Measurements from ENCODE around the gene FLYWCH1. TPM values are rescaled to one million over a fixed set of nuclear protein-coding genes. Genes with fewer than 3 reads are reported as not detected.

The FLYWCH1 gene
- total RNA-seq, 1 experiment from 2014 or later = 12.5 TPM

GRCh38 chr16:2937170-2937569, 25.4 kb downstream of the FLYWCH1 start:
- Histone ChIP-seq H3K18ac (ENCODE audit: insufficient read length, low read depth, low read length) (no peak overlapping the region), H2BK12ac (ENCODE audit: insufficient read length, low read depth, low read length) (no peak overlapping the region), H3K9ac (ENCODE audit: extremely low read depth, insufficient read length, low read length) (no peak overlapping the region), H2AK5ac (ENCODE audit: insufficient read length, low read length) (no peak overlapping the region), H4K5ac (ENCODE audit: insufficient read length, low read depth, low read length) (no peak overlapping the region), H3K4ac (ENCODE audit: low read depth, low read length) (no peak overlapping the region), H3K23me2 (ENCODE audit: insufficient read length, low read depth, low read length, poor library complexity, severe bottlenecking) (no peaks in the 10 kb centered on the region), H2AFZ (ENCODE audit: low read length) (no peak overlapping the region), H3K14ac (ENCODE audit: insufficient read depth, low read length) (no peak overlapping the region), H2BK120ac (ENCODE audit: low read depth, low read length, poor library complexity, severe bottlenecking) (no peak overlapping the region), H3K4me1 (ENCODE audit: insufficient read depth, low read length) (no peaks in the 10 kb centered on the region), H2BK20ac (ENCODE audit: low read depth, low read length, poor library complexity, severe bottlenecking) (no peak overlapping the region), H3K56ac (ENCODE audit: insufficient read length, low read depth, low read length) (no peak overlapping the region), H4K8ac (replicated peaks; ENCODE audit: insufficient read length, low read depth, low read length) (no peak overlapping the region), H2BK5ac (ENCODE audit: insufficient read length, low read length) (no peak overlapping the region), H4K91ac (ENCODE audit: insufficient read length, low read depth, low read length) (no peak overlapping the region), H3K79me1 (ENCODE audit: insufficient read depth, low read depth, low read length, poor library complexity, severe bottlenecking) (no peaks in the 10 kb centered on the region), H3T11ph (ENCODE audit: low read length) (no peak overlapping the region), H3K9me3 (ENCODE audit: control insufficient read depth, low read depth, low read length) (no peaks in the 10 kb centered on the region), H3K23ac (ENCODE audit: insufficient read length, low read depth, low read length) (no peak overlapping the region), H3K27me3 (ENCODE audit: insufficient read depth, low read length) (no peaks in the 10 kb centered on the region), H3K4me2 (ENCODE audit: insufficient read depth, insufficient read length, low read length) (no peak overlapping the region), H3K79me2 (ENCODE audit: insufficient read depth, low read length) (no peaks in the 10 kb centered on the region), H4K20me1 (ENCODE audit: control insufficient read depth, insufficient read depth, insufficient read length) (no peaks in the 10 kb centered on the region), H3K27ac (ENCODE audit: insufficient read length, low read depth, low read length) (no peak overlapping the region), H2BK15ac (ENCODE audit: low read depth, low read length) (no peak overlapping the region)
- DNase-seq = no peak
- Mint-ChIP-seq H3K4me3 (no peak overlapping the region), H3K9me3 (no peaks in the 10 kb centered on the region), H3K36me3 (ENCODE audit: insufficient read depth in 1 of 3, low read depth in 3 of 3) (peaks cover 10 to 26% (median 22%) of the 10 kb centered on the region in 3 experiments), H3K27me3 (ENCODE audit: low read depth) (no peaks in the 10 kb centered on the region), H3K27ac (no peak overlapping the region), H3K4me1 (no peaks in the 10 kb centered on the region)
- TF ChIP-seq CTCF (conservative IDR thresholded peaks at IDR 0.05) = no peak
- no CpG with 5 or more reads among the region's 24 CpGs for WGBS (ENCODE audit: extremely low coverage, insufficient read length, low lambda C conversion rate)

Data from H9 (cell line).